CD4-positive, alpha-beta T cell (primary cell): Measurements from ENCODE around the gene ANKRD29. TPM values are rescaled to one million over a fixed set of nuclear protein-coding genes. Genes with fewer than 3 reads are reported as not detected.

Experiments used
- ATAC-seq: fragments of 200-7000 bp; cut with Tn5 transposase; one replicate; pipeline ENCODE4 v1.10.0; 2022; ENCODE audit warnings: mild to moderate bottlenecking; ENCODE audit not compliant: poor library complexity
- CTCF ChIA-PET: fragments of 350-600 bp; sonication (Branson Sonifier 250); formaldehyde crosslinking; loops from one replicate; lab custom pipeline; 2021; ENCODE audit warnings: antibody characterized with exemption, inconsistent platforms; lab: Charles Lee
- POLR2A ChIA-PET: fragments of 350-600 bp; sonication (Branson Sonifier 250); formaldehyde crosslinking; loops from one replicate; lab custom pipeline; 2021; ENCODE audit warnings: antibody characterized with exemption, inconsistent platforms; lab: Charles Lee
- DNase-seq, 14 experiments: peaks; one replicate each; pipeline ENCODE4 v3.0.0-alpha.2; 2013 to 2020; ENCODE audit warnings: mixed read lengths in 2 of 14
- H3K27ac ChIP-seq, 2 donors: one replicate each; pipeline versions ENCODE4 v1.5.1 to v1.7.0; 2013; ENCODE audit warnings: low read length in 2 of 2, low read depth in 1 of 2, mild to moderate bottlenecking in 1 of 2
- H3K27me3 ChIP-seq, 2 experiments: 1 replicate in 1 of 2; 2 replicates in 1 of 2; pipeline versions ENCODE4 v1.6.1 to v1.7.0; 2013; ENCODE audit warnings: low read length in 2 of 2, control low read depth in 1 of 2, mild to moderate bottlenecking in 1 of 2, moderate library complexity in 1 of 2; ENCODE audit not compliant: insufficient read depth in 2 of 2, control insufficient read depth in 1 of 2
- H3K36me3 ChIP-seq: one replicate; pipeline ENCODE4 v1.6.1; 2013; ENCODE audit warnings: low read length, control low read depth; ENCODE audit not compliant: insufficient read depth
- H3K4me1 ChIP-seq: one replicate; pipeline ENCODE4 v1.6.1; 2013; ENCODE audit warnings: low read length, control low read depth; ENCODE audit not compliant: insufficient read depth
- H3K4me3 ChIP-seq: one replicate; pipeline ENCODE4 v1.5.1; 2013; ENCODE audit warnings: mild to moderate bottlenecking, low read length, moderate library complexity
- H3K9me3 ChIP-seq, 2 experiments: 1 replicate in 1 of 2; 2 replicates in 1 of 2; pipeline versions ENCODE4 v1.6.1 to v1.7.0; 2013; ENCODE audit warnings: low read length in 2 of 2, mild to moderate bottlenecking in 2 of 2, control low read depth in 1 of 2, moderate library complexity in 1 of 2; ENCODE audit not compliant: control insufficient read depth in 1 of 2, insufficient read depth in 1 of 2
- H3K27ac Mint-ChIP-seq: one replicate; pipeline ENCODE4 v1.8.0; 2020; ENCODE audit warnings: mixed read lengths
- H3K27me3 Mint-ChIP-seq: one replicate; pipeline ENCODE4 v1.8.0; 2021; ENCODE audit warnings: mixed read lengths
- H3K36me3 Mint-ChIP-seq: one replicate; pipeline ENCODE4 v1.8.0; 2021; ENCODE audit warnings: low read depth, mixed read lengths
- H3K4me1 Mint-ChIP-seq: one replicate; pipeline ENCODE4 v1.8.0; 2021; ENCODE audit warnings: low read depth, mixed read lengths
- H3K4me3 Mint-ChIP-seq: one replicate; pipeline ENCODE4 v1.8.0; 2020; ENCODE audit warnings: mild to moderate bottlenecking, mixed read lengths
- H3K9me3 Mint-ChIP-seq: one replicate; pipeline ENCODE4 v1.8.0; 2020; ENCODE audit warnings: mixed read lengths
- intact Hi-C, 2 experiments: fragments of 100-400 bp; cut with DNase I in 1 of 2; cut with micrococcal nuclease in 1 of 2; formaldehyde crosslinking; loops; one replicate each; pipeline versions ENCODE4 v1.15.1 to v1.9.0; 2023 to 2025; cut with DNase I, micrococcal nuclease
- total RNA-seq, 174 experiments: library from RNA in 2 of 174; stranded (reverse) in 2 of 174; gene quantifications; one replicate each; pipeline ENCODE4 v1.2.3 and lab custom pipeline; 2021 to 2026
- TF ChIP-seq, protein P1 (sequence below): fragments of 200-600 bp; IDR thresholded peaks from one replicate; pipeline ENCODE4 v1.8.0; 2022; ENCODE audit warnings: antibody characterized with exemption, mild to moderate bottlenecking

The ANKRD29 gene
- total RNA-seq, 2 experiments from 2014 or later, result 0.28 to 0.58 TPM

DNA sequence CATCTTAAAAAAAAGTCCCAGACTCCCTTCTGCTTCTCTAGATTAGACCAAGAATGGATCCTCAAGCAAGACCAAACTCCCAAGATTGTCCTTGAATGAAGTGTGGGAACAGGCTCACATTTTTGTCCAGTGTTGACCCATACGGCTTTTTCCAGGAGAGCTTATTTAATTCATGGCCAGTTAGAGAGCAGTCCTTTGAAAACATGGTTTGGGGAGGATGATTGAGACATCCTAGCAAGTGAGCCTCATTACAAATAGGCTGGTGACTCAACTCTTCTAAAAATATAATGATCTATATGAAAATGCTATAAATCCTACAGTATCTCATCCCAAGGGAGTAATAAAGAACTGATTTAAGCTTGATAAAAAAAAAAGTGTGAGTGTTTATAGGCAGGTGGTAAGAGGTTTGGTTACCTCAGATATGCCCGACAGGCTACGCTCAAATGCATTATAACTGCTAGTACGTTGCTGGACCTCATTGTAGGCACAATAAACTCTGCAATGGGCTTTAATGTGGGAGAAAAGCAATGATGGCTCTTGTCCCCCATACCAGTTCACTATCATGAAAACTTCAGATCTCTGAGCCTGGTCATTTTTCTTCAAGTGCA lies 17.0 kb downstream of the ANKRD29 start:
- CTCF ChIA-PET, result no interaction called here
- H3K27me3 ChIP-seq, result no peaks in the 10 kb centered on the region
- Mint-ChIP-seq H3K4me1 (no peaks in the 10 kb centered on the region), H3K27me3 (peaks cover 4% of the 10 kb centered on the region), H3K4me3 (no peak overlapping the region), H3K9me3 (no peaks in the 10 kb centered on the region), H3K36me3 (no peaks in the 10 kb centered on the region), H3K27ac (no peak overlapping the region)
- intact Hi-C loops, result no loop called here
- H3K9me3 ChIP-seq, result peaks cover 0 to 17% of the 10 kb centered on the region in 2 experiments
- POLR2A ChIA-PET, result no interaction called here
- H3K27ac ChIP-seq, result no peak overlapping the region
- DNase-seq, result no peak
- TF ChIP-seq, protein P1, sequence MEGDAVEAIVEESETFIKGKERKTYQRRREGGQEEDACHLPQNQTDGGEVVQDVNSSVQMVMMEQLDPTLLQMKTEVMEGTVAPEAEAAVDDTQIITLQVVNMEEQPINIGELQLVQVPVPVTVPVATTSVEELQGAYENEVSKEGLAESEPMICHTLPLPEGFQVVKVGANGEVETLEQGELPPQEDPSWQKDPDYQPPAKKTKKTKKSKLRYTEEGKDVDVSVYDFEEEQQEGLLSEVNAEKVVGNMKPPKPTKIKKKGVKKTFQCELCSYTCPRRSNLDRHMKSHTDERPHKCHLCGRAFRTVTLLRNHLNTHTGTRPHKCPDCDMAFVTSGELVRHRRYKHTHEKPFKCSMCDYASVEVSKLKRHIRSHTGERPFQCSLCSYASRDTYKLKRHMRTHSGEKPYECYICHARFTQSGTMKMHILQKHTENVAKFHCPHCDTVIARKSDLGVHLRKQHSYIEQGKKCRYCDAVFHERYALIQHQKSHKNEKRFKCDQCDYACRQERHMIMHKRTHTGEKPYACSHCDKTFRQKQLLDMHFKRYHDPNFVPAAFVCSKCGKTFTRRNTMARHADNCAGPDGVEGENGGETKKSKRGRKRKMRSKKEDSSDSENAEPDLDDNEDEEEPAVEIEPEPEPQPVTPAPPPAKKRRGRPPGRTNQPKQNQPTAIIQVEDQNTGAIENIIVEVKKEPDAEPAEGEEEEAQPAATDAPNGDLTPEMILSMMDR, result no peak
- no peaks in the 10 kb centered on the region for H3K4me1 ChIP-seq
- no peaks in the 10 kb centered on the region for H3K36me3 ChIP-seq
- ATAC-seq, result no peak
- no peak overlapping the region for H3K4me3 ChIP-seq

- TF ChIP-seq, protein P1, result no peak
- H3K4me3 Mint-ChIP-seq, result no peak overlapping the region
- no peaks in the 10 kb centered on the region for H3K9me3 Mint-ChIP-seq
- no peaks in the 10 kb centered on the region for H3K4me1 ChIP-seq
- H3K4me3 ChIP-seq, result no peak overlapping the region
- intact Hi-C loops, result no loop called here
- no peak overlapping the region for H3K27ac Mint-ChIP-seq
- no peak overlapping the region for H3K27ac ChIP-seq
- no peaks in the 10 kb centered on the region for H3K36me3 Mint-ChIP-seq
- H3K4me1 Mint-ChIP-seq, result no peaks in the 10 kb centered on the region
- ChIA-PET CTCF (interaction anchor here (1.1 kb wide), 1 partner anchor 22 kb away, joined by 3 read pairs; no protein-coding TSS in a partner anchor), POLR2A (no interaction called here)
- H3K9me3 ChIP-seq, result peaks cover 0 to 17% of the 10 kb centered on the region in 2 experiments
- DNase-seq (no peak), ATAC-seq (no peak)
- H3K36me3 ChIP-seq, result no peaks in the 10 kb centered on the region
- H3K27me3 ChIP-seq, result no peaks in the 10 kb centered on the region
- H3K27me3 Mint-ChIP-seq, result no peaks in the 10 kb centered on the region
Measured at GRCh38 chr18:23643815-23644490, 18.8 kb downstream of the ANKRD29 start.

- Histone ChIP-seq H3K27me3 (no peaks in the 10 kb centered on the region), H3K27ac (no peak overlapping the region), H3K4me1 (no peaks in the 10 kb centered on the region), H3K9me3 (peaks cover 0 to 17% of the 10 kb centered on the region in 2 experiments), H3K36me3 (no peaks in the 10 kb centered on the region), H3K4me3 (no peak overlapping the region)
- Mint-ChIP-seq H3K27ac (no peak overlapping the region), H3K36me3 (no peaks in the 10 kb centered on the region), H3K4me3 (no peak overlapping the region), H3K27me3 (no peaks in the 10 kb centered on the region), H3K9me3 (no peaks in the 10 kb centered on the region), H3K4me1 (no peaks in the 10 kb centered on the region)
- intact Hi-C loops, result no loop called here
- ATAC-seq (no peak), DNase-seq (no peak)
- ChIA-PET CTCF (interaction anchor here (0.6 kb wide), 1 partner anchor 467 kb away, joined by 5 read pairs; no protein-coding TSS in a partner anchor), POLR2A (no interaction called here)
- TF ChIP-seq, protein P1, result no peak
Measured at GRCh38 chr18:23641937-23642666, 20.6 kb downstream of the ANKRD29 start.
